NCI-H146 (cell line): ENCODE results near the gene CCL15.

Experiments
- DNase-seq: peaks from one replicate; lab custom pipeline; 2025; lab: John Stamatoyannopoulos, UW

The CCL15 gene

DNA sequence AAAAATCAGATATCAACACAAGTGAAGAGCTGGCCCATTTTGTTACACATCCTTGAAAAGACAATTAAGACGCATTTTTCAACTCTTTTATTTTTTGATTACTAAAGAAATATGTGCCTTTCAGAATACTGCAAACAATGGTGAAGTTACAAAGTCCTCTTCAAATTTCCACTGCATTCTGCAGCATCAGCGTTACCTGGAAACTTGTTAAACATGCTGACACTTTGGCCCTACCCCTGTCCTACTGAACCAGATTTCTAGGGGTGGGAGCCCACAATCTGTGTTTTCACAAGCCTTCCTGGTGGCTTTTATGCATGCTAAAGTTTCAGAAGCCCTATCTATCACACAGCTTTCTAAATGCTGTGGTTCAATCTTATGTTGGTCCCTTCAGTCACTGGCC is 10.3 kb downstream of the CCL15 start:
- no peak for DNase-seq

DNA sequence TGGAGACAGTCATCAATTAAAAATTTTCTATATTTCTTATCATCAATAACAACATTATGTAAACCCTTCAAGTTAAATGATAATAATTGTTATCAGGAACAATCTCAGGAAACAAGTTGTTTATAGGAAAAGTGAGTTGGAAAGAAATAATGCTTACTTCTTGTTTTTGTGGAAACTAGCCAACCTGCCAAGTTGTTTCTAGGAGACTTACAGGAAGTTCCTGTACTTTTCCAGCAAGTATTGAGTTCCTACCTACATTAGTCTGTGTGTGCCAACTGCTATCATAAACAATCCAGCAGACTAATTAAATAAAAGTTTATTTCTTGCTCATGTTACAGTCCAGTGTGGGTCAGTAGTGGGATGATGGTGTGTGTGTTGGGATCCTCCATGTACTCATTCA is 13.2 kb downstream of the CCL15 start:
- DNase-seq: no peak

DNA sequence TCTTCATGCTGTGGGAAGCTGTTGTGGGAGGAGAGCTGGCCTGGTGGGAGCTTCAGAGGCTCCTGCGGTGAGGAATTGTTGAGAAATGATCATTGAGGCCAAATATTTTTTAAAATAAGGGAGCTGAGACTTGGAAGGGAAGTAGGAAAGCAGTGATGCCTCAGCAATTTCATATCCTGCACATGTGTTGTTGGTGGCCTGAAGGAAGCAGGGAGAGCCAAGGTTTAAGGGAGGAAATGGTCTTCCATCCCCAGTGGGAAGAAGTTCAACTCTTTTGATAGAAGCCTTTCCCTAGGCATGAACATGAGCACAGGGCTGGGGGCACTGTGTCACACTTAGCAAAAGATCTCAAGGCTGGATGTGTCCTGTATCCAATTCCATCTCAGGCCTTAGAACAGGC is 14.7 kb downstream of the CCL15 start, which contains the start of gene CCL14:
Gene CCL14 (minus strand): TSS at position 87 of the 400 bp plus-strand sequence. CDS start 80 bp downstream, at position 7.
- no peak for DNase-seq

DNA sequence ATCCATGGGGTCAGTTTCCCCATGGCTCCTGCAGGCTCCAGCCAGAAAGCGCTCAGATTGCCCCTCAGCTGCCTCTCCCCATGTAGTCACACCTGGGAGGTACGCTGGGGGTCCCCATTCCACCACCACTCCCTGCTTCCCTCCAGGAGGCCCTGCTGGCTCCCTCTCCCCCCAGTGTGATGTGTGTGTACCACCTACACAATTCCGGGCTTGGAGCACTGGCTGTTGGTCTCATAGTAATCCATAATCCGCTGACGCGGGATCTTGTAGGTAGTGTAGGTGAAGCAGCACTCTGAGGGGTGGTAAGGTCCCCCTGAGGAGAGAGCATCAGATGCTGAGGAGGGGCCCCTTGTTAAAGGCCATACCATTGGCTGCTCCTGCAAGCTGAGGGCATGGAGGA is 17.2 kb downstream of the CCL15 start:
- no peak for DNase-seq

DNA sequence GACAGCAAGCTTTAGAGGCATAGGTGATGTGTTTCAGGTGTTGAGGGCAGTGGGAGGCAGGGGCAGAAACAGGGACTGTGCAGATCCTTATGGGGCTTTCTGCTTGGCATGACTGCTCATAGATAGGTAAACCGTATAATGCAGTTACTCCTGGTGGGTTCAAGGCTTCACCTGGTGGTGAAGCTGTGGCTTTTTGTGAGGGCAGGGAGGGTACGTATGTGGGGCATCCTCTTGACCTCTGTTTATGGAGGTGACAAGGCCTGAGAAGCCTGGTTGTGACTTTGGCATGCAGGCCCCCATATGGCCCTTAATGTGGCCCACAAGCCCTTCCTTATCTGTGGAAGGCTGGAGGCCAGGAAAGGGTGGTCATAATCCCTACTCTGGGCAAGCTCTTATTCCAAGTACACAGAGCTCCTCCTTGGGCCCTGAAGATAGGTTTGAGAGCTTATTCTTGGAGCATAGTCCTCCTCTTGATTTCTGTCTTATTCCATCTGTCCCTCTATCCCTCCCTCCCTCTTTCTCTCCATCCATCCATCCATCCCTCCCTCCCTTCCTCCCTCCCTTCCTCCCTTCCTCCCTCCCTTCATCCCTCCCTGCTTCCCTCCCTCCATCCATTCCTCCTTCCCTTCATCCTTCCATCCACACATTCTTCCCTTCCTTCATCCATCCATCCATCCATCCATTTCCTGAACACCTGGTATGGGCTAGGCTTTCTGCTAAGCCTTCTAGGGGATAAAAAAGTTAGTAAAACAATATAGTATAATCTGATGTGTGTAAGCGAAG is 18.8 kb downstream of the CCL15 start:
- no peak for DNase-seq

DNA sequence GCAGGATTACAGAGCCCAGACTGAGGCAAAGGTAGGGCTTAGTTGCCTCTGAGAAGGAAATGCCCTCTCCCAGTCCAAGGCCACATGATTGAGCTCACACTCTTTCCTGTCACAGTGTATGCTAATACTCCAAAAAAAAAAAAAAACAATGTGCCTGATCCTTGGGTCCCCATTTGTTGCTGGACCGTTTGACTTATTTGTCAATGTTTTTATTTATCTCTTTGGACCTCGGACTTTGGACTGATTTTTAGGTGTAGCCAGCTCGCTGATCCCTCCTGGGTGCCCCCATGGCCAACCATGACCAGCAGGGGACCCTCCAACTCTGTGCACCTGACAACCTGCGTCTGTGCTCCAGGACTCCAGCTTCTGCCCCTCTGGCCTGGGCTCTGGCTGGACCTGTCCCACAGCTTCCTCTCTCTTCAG is 19.4 kb downstream of the CCL15 start:
- DNase-seq: no peak

DNA sequence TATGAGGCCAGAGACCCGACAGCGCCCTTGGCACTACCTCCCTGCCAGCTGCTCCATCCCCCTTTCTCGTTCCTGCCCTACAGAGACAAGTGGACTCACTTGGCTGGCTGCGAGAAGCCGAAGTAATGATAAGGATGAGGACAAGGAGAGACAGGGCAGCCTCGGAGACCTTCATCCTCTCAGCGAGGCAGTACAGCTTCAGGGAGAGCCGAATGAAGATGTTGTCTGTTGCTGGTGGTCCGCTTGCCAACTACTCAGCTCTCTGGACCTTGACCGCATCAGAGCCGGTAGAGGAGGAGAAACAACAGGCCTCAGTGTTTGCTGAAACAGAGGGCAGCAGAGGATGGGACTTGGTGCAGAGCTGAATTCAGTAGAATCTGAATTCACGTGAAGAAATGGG is 20.1 kb downstream of the CCL15 start, which contains the start of gene CCL16:
Gene CCL16 (minus strand): TSS at position 252 of the 400 bp plus-strand sequence. CDS start 77 bp downstream, at position 175.
- DNase-seq: no peak

DNA sequence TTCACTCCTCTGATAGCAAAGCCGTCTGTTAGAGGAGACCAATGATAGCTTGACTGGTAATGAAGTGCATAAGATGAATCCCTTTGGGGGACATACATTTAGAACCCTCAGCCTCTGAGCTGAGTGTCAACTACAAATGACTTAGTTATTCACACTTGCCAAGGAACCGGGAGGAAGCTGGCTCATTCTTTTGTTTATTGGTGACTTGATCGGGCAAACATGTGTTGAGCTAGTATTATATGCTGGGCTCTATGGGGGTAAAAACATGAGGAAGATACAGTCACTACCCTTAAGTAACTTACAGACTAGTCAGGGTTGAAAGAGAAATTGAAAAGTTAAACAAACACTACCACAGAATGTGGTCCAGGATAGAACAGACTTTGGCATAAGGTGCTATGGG is 23.0 kb downstream of the CCL15 start:
- no peak for DNase-seq

DNA sequence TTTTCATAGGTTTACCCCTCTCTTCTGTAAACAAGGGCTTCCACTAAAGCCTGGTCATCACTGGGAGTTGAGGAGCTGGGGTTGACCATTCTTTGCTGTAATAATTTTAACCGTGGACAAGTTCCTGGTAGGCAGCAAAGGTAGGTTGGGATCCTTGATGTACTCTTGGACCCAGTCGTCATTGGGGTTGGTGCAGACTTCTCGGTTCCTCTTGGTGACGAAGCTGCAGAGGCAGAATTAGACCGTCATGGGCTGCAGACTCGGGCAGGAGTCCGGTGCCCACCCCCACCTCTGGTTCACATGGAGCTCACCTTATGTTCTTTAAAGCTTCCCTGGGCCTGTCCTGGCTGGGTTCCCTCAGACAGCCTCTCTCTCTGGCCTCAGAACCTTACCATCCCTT is 23.8 kb downstream of the CCL15 start:
- DNase-seq: no peak

DNA sequence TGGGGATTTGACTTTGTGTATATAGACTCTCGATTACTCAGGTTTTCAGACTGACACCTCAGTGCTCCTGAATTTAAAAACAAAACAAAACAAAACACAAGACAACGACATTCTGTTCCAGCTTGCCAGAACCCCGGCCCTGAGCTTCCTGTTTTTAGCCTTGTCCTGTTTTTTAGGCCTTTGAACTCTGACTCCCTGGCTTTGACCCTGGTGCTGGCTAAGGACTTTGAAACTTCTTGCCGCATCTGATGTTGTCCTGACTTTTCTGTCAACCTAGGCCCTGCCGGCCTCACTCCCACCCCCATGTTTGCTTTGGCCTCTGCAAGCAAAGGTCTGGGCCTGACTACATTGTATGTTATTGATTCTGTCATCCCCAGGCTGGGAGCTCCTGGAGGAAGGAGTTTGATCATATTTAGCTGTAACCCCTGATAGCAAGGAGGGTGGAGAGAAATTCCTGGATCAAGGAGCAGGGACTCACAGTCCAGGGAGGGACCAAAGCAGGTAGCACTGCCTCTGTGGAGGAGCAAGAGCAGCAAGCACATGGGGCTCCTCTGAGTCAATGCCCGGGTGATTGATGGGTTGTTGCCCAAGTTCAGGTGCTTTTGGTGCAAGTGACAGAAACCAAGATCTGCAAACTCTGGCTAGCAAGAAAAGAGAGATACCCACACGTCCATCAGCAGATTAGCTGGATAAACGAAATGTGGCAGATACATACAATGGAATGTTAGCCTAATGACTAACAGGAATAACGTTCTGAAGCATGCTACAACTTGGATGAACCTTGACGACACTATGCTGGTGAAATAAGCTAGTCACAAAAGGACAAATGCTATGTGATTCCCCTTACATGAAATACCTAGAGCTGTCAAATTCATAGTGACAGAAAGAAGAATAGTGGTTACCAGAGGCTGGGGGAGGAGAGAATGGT is 27.8 kb downstream of the CCL15 start:
- no peak for DNase-seq

DNA sequence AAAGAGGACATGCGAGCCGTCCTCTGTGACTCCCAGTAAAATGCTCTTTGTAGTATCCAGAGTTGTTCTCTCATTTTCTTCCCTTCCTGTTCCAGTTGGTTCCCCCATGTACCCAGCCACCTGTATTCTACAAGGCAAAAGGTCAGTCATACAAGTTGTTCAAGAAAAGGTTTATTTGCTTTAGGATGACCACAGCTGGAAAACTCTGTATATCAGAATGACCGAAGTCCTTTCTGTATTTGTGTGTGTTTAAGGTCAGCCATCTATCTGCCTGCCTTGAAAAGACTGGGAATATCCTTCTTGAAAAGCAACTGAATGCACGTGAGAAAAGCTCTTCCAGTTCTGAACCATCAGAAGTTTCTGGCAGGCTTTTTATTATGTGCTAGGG is 28.4 kb downstream of the CCL15 start:
- DNase-seq: no peak

DNA sequence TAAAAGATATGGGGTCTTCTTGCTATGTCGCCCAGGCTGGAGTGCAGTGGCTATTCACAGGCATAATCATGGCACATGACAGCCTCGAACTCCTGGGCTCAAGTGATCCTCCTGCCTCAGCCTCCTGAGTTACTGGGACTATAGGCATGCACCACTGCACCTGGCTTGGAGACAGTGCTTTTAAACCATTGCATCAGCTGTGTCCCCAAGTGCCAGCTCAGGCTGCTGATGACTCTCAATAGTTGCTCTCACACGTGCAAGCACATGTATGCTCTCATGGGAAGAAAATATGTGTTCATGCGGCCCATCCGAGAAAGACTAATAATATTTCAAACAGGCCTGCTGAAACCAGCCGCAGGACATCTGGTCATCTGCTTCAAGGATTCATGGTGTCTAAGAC is 28.8 kb downstream of the CCL15 start:
- DNase-seq: no peak

DNA sequence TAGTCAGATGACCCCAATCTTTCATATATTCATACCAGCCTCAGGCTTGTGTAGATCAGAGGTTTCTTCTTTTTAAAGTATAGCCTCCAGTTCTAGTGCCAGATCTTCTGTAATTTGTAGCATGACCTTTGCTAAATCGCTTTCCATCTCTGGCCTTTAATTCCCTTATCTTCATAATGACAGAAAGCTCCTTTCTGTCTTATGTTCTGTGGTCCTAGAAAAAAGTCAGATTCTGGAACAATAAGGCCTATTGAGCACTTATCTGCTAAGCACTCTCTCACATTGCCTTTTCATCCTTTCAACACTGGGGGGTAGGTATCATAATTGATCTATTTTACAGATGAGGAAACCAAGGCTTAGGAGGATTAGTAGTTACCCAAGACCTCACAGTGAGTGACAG is 29.3 kb downstream of the CCL15 start:
- no peak for DNase-seq

DNA sequence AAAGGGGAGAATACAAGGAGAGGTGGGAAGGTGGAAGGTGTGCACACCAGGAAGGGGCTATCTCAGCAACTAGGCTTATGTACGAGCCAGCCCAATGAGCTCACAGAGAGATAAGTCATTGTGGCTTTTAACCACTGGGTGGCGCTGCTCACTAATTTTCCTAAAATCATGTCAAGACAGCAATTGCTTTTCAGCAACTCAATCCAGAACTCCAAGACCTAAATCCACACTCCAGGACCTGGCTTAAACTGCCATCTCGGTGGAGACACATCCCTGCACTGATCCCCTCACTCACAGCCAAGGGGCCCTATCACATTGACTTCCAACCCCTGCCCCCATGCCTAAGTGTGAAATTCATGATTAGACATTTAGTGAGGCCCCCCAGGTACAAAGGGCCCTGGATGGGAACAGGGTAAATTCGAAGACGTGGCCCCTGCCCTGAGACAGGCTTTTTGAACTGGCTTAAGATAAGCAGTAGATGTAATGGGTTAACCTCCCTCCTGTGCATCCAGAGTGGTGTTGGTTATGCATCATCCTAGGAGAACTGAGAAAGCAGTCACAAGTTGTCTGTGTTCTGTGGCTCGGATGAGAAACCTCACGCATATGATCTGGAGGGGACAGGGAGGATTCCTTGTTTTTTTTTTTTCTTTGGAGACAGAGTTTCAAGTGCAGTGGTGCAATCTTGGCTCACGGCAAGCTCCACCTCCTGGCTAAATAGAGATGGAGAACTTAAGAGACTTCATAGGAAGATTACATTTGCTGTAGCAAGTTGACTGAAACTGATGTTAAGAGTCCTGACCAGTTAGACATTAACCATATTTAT is 31.6 kb downstream of the CCL15 start:
- DNase-seq: peak; percentile 49

DNA sequence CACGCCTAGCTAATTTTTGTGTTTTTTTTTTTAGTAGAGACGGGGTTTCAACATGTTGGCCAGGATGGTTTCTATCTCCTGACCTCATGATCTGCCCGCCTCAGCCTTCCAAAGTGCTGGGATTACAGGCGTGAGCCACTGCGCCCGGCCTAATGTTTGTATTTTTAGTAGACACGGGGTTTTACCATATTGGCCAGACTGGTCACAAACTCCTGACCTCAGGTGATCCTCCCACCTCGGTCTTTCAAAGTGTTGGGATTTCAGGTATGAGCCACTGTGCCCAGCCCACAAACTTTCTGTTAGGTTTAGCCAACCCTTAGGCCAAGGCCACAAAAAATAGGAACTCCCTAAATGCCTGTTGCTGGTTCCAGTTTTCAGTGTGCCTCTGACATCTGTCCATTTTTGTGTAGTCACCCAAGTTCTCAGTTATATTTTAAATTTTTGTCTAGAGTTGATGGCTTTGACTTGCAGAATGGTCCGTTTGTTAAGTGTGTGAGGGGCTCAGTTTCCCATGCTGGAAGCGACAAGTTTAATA is 32.8 kb downstream of the CCL15 start:
- no peak for DNase-seq

DNA sequence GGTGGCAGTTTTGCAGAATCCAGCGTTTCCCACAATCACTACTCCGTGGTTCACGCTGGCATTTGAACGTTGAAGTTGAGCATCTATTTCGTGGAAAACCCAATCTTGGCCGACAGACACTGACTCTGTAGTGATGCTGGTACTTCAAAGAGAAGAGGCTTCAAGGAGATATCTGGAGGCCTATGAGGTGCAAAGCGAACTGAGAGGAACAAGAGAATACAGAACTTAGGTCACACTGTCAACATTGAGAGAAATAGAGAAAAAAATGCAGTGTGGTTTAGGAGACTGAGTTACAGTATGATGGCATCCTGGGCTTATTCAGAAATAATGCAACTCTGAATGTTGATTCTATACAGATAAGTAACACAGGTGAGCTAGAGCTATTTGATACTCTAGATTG is 36.1 kb downstream of the CCL15 start:
- no peak for DNase-seq

DNA sequence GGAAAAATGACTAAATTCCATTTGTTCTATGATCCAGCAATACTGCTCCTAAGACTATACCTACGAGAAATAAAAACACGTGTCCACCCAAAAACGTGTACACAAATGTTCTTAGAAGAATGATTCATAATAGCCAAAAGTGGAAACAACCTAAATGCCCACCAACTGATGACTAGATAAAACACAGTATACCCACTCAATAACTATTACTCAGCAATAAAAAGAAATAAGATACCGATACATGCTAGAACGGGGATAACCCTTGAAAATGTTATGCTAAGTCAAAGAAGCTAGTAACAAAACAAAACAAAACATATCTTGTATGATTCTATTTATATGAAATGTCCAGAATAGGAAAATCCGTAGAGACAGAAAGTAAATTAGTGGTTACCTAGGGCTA is 37.7 kb downstream of the CCL15 start:
- DNase-seq: no peak

DNA sequence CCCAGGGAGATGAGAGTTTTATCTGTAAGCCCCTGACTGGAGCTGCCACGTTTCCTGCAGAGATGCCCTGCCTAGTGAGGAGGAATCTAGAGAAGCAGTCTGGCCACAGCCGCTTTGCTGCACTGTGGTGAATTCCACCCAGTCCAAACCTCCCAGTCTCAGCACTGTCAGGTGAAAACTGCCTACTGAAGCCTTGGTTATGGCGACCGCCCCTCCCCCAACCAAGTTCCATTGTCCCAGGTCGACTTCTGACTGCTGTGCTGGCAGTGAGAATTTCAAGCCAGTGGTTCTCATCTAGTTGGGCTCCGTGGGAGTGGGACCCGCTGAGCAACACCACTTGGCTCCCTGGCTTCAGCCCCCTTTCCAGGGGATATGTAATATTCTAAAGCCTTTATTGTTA is 47.6 kb downstream of the CCL15 start:
- no peak for DNase-seq

DNA sequence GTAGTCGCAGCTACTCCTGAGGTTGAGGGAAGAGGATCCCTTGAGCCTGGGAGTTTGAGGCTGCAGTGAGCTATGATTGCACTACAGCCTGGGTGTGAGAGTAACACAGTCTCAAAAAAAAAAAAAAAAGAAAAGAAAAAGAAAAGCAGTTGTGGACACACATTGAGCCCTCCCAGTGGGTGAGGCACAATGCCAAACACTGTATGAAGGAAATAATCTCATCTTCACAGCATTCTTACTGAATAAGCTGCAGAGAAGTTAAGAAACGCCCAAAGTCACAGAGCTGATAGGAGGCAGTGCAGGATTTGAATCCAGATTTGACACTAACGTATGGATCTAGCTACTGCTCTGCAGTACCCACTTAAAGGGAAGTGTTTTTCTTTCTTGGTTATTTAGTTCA is 52.0 kb downstream of the CCL15 start:
- no peak for DNase-seq

DNA sequence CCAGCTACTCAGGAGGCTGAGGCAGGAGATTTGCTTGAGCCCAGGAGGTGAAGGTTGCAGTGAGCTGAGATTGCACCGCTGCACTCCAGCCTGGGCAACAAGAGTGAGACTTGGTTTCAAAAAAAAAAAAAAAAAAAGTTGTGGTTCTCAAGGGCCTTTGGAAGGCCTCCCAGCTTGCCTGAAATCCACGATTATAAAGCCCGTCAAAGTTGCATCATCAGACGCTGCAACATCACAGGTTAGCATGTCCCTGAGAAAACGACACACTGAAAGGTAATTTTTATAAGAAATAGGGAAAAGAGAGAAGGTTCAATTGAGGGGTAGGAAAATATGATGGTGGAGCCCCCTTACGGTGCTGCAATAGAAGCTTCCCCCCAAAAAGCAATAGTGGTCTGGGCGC is 53.3 kb downstream of the CCL15 start:
- DNase-seq: no peak
